Adrenal gland (tissue), 12 donors: ENCODE measurements around the gene LTC4S. TPM values are rescaled to one million over a fixed set of nuclear protein-coding genes. Genes with fewer than 3 reads are reported as not detected.
A peak's percentile ranks its signal among the peaks of the same experiment; 100 is the strongest.

Experiments used
- DNase-seq, 7 donors: peaks; one replicate each; pipeline ENCODE4 v3.0.0-alpha.2; 2019 to 2020
- H3K27ac ChIP-seq, 5 donors: fragments of 200-600 bp; sonication (generic) in 4 of 5; 1 replicate in 3 of 5; 2 replicates in 2 of 5; pipeline versions ENCODE4 v1.5.1 to v1.8.0; 2016 to 2020; ENCODE audit warnings: mild to moderate bottlenecking in 1 of 5
- H3K27me3 ChIP-seq: fragments of 200-600 bp; 2 replicates; pipeline ENCODE4 v1.8.0; 2021
- H3K36me3 ChIP-seq, 2 donors: fragments of 200-600 bp; replicated peaks in 1 of 2; 1 replicate in 1 of 2; 2 replicates in 1 of 2; pipeline versions ENCODE4 v1.5.1 to v1.8.0; 2018 to 2022
- H3K4me1 ChIP-seq, 2 donors: fragments of 200-600 bp; replicated peaks in 1 of 2; 1 replicate in 1 of 2; 2 replicates in 1 of 2; pipeline versions ENCODE4 v1.5.1 to v1.8.0; 2018 to 2021
- H3K4me3 ChIP-seq, 4 donors: fragments of 200-600 bp; sonication (generic) in 3 of 4; one replicate each; pipeline ENCODE4 v1.5.1; 2016 to 2018
- H3K9me3 ChIP-seq, 3 donors: fragments of 200-600 bp; sonication (generic) in 1 of 3; replicated peaks in 1 of 3; 1 replicate in 2 of 3; 2 replicates in 1 of 3; pipeline versions ENCODE4 v1.5.1 to v1.8.0; 2016 to 2021
- POLR2A ChIP-seq, 2 donors: fragments of 450-650 bp; IDR thresholded peaks; one replicate each; pipeline ENCODE4 v1.6.1; 2017; ENCODE audit warnings: antibody characterized with exemption in 2 of 2, mild to moderate bottlenecking in 2 of 2, moderate library complexity in 1 of 2
- WGBS, 4 donors: extraction: QIAGEN DNeasy Blood & Tissue Kit in 2 of 4; methylation state at CpG; one replicate each; pipeline versions ENCODE4 v1.1.5 to v1.1.7; 2013 to 2017; 5-methylcytosine and 5-hydroxymethylcytosine counted together
- intact Hi-C, 2 donors: fragments of 100-400 bp; cut with DNase I; formaldehyde crosslinking; loops; one replicate each; pipeline versions ENCODE4 v1.14.1 to v1.15.0; 2022 to 2023
- polyA plus RNA-seq, 3 donors: library from polyadenylated mRNA; stranded (reverse); fragments of 200-250 nt in 2 of 3; fragments of 350-450 nt in 1 of 3; fragmentation: Illumina TruSeq in 1 of 3; extraction: RNeasy Lipid Tissue Mini Kit (QIAGEN cat#74804) in 1 of 3; gene quantifications; one replicate each; pipeline ENCODE4 v1.2.3, GENCODE V29; 2013 to 2014
- total RNA-seq, 9 donors: library from RNA; depleted of rRNA in 4 of 9; stranded (reverse); fragments of >200 nt in 4 of 9; fragments of 120-200 nt in 1 of 9; fragmentation: NEBNext Ultra II Directional in 1 of 9; extraction: Animal tissue kit (Norgen Biotek cat#: 25700) in 1 of 9; gene quantifications; one replicate each; pipeline versions ENCODE4 v1.1.0 to v1.2.4, GENCODE V29; 2013 to 2023
- TF ChIP-seq, protein P1 (sequence below), 6 experiments: fragments of 450-650 bp in 4 of 6; fragments of 200-600 bp in 2 of 6; sonication (generic) in 1 of 6; IDR thresholded peaks; 1 replicate in 5 of 6; 2 replicates in 1 of 6; pipeline versions ENCODE4 v1.5.1 to v1.8.0; 2016 to 2021; ENCODE audit warnings: antibody characterized with exemption in 6 of 6, mild to moderate bottlenecking in 2 of 6, moderate library complexity in 1 of 6
- donor health status: healthy with polysubstance abuse.
- donor health status: Bipolar disorder and iron deficiency.
- donor health status: DM: yes; HTN: yes; CAD: no.
- donor health status: DM: no; HTN: no; CAD: no.
- donor health status: DM: no; HTN: no; CAD: no.
- donor health status: DM: yes; HTN: yes; CAD: no.

LTC4S gene
- total and polyA plus RNA-seq, 12 donors: 4.8 to 205 (median 24.1) TPM; not detected in 1

- peak in 1 of 7 donors; percentile 28 for DNase-seq
- 90 to 96% (median 94%) methylated on average over 14 to 36 of the region's 36 CpGs for WGBS, 4 donors
- intact Hi-C loops: loop anchor here in 1 of 2 donors (5.0 kb wide), 1 partner anchor 37 kb away; no protein-coding TSS in a partner anchor
These were observed 5.2 kb downstream of the LTC4S start for GRCh38 chr5:179798771-179799643.

GRCh38 chr5:179799644-179799973 is 5.8 kb downstream of the LTC4S start:
- Histone ChIP-seq H3K36me3 (peaks cover 0 to 43% of the 10 kb centered on the region in 2 donors), H3K4me1 (peaks cover 28 to 51% of the 10 kb centered on the region in 2 donors), H3K4me3 (no peak overlapping the region), H3K9me3 (no peaks in the 10 kb centered on the region), H3K27ac (peak overlapping the region in 1 of 5 donors; percentile 6), H3K27me3 (no peaks in the 10 kb centered on the region)
- TF ChIP-seq, protein P1, sequence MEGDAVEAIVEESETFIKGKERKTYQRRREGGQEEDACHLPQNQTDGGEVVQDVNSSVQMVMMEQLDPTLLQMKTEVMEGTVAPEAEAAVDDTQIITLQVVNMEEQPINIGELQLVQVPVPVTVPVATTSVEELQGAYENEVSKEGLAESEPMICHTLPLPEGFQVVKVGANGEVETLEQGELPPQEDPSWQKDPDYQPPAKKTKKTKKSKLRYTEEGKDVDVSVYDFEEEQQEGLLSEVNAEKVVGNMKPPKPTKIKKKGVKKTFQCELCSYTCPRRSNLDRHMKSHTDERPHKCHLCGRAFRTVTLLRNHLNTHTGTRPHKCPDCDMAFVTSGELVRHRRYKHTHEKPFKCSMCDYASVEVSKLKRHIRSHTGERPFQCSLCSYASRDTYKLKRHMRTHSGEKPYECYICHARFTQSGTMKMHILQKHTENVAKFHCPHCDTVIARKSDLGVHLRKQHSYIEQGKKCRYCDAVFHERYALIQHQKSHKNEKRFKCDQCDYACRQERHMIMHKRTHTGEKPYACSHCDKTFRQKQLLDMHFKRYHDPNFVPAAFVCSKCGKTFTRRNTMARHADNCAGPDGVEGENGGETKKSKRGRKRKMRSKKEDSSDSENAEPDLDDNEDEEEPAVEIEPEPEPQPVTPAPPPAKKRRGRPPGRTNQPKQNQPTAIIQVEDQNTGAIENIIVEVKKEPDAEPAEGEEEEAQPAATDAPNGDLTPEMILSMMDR (IDR thresholded peaks at IDR 0.05): no peak
- no peak for TF ChIP-seq POLR2A (IDR thresholded peaks at IDR 0.05)
- peak in 1 of 7 donors; percentile 25 for DNase-seq
- 82 to 97% (median 84%) methylated on average over 4 to 5 of the region's 5 CpGs for WGBS, 4 donors
- intact Hi-C loops: loop anchor here in 1 of 2 donors (5.0 kb wide), 1 partner anchor 37 kb away; no protein-coding TSS in a partner anchor

More at GRCh38 chr5:179798771-179799643, 5.2 kb downstream of the LTC4S start:
- no peak overlapping the region for H3K4me3 ChIP-seq
- peaks cover 22 to 45% of the 10 kb centered on the region in 2 donors for H3K4me1 ChIP-seq
- H3K27me3 ChIP-seq: no peaks in the 10 kb centered on the region
- no peaks in the 10 kb centered on the region for H3K9me3 ChIP-seq
- peak overlapping the region in 1 of 5 donors; percentile 6 for H3K27ac ChIP-seq
- peaks cover 0 to 43% of the 10 kb centered on the region in 2 donors for H3K36me3 ChIP-seq
- TF ChIP-seq POLR2A (IDR thresholded peaks at IDR 0.05): no peak
- TF ChIP-seq, protein P1 (IDR thresholded peaks at IDR 0.05): no peak

- peak in 1 of 7 donors; percentile 22 for DNase-seq
- Histone ChIP-seq H3K4me3 (no peak overlapping the region), H3K4me1 (peaks cover 34 to 51% of the 10 kb centered on the region in 2 donors), H3K36me3 (peaks cover 0 to 43% of the 10 kb centered on the region in 2 donors), H3K27me3 (no peaks in the 10 kb centered on the region), H3K27ac (peak overlapping the region in 1 of 5 donors; percentile 32), H3K9me3 (no peaks in the 10 kb centered on the region)
- TF ChIP-seq, protein P1 (IDR thresholded peaks at IDR 0.05): no peak
- TF ChIP-seq POLR2A (IDR thresholded peaks at IDR 0.05): no peak
- intact Hi-C loops: loop anchor here in 1 of 2 donors (10.0 kb wide), 2 partner anchors 55 to 105 kb away; partner anchors contain the start of genes MRNIP and TBC1D9B
- 88 to 96% (median 93%) methylated on average over 4 to 21 of the region's 21 CpGs for WGBS, 4 donors
These were observed 6.4 kb downstream of the LTC4S start for GRCh38 chr5:179800071-179800695.

DNA sequence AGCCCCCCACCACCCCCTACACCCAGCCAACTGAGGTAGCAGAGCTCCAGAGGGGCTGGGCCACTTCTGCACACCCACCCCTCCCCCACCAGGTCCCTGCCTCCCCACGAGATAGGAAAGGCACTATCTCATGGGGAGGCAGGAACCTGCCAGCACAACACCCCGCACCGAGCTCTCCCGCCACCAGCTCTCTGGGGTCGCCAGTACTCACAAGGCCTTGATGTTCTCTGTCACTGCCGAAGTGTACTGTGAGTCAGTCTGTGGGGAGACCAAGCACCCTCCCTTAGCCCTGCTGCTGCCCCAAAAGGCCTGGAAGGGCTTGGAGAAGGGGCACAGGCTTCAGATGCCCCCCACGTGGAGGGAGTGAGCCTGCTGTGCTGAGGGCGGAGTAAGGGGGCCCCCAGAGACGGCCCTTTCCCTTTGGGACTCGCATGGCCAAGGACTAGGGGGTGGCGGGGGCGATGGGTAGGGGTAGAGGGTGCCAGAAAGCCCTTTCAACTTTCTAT is 7.0 kb downstream of the LTC4S start:
- DNase-seq: peak in 4 of 7 donors; percentile 15 to 34 (median 30)
- Histone ChIP-seq H3K27me3 (no peaks in the 10 kb centered on the region), H3K36me3 (peaks cover 0 to 43% of the 10 kb centered on the region in 2 donors), H3K27ac (peak overlapping the region in 2 of 5 donors; percentile 30 to 32), H3K4me3 (no peak overlapping the region), H3K9me3 (no peaks in the 10 kb centered on the region), H3K4me1 (peaks cover 37 to 49% of the 10 kb centered on the region in 2 donors)
- TF ChIP-seq, protein P1 (IDR thresholded peaks at IDR 0.05): no peak
- no peak for TF ChIP-seq POLR2A (IDR thresholded peaks at IDR 0.05)
- WGBS, 4 donors: 66 to 82% (median 74%) methylated on average over 6 to 12 of the region's 12 CpGs
- intact Hi-C loops: loop anchor here in 1 of 2 donors (10.0 kb wide), 2 partner anchors 54 to 104 kb away; partner anchors contain the start of genes MRNIP and TBC1D9B
